Measurements from ENCODE around the gene CPLANE2.

The CPLANE2 gene

DNA sequence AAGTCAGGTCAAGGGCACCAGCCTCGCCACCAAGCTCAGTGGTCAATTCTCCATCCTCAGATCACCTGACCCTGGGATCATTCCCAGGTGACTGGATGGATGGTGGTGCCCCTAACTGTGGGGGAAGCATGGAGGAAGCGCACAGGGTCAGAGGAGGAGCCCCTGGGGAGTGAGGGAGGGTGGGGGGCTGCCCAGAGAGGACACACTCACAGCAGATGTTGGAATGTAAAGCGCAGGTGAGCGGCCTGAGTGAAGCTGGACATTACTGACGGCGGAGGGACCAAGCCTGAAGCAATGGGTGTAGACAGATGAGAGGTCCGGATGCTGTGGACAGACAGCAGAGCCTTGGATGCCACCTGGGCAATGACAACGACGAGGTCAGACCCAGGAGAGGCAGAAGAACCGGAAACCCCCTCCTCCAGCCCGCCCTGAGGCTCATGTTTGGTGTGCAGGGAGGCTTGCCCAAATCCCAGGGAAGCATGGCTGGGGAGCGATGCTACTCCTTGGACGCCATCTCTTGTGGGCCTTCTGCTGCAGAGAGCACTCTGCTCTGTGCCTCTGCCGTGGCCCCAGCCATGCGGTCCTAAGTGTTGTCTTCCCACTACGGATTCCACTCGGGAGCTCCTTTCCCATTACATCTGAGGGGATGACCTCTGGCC is 5.7 kb upstream of the CPLANE2 start:
- TF ChIP-seq CEBPB (IDR thresholded peaks at IDR 0.05) (no peak), EP300 (IDR thresholded peaks at IDR 0.05; ENCODE audit: borderline replicate concordance) (no peak), ZBTB7A (IDR thresholded peaks at IDR 0.05; ENCODE audit: low read depth) (no peak), TAF1 (IDR thresholded peaks at IDR 0.05; ENCODE audit: low read depth) (no peak)

DNA sequence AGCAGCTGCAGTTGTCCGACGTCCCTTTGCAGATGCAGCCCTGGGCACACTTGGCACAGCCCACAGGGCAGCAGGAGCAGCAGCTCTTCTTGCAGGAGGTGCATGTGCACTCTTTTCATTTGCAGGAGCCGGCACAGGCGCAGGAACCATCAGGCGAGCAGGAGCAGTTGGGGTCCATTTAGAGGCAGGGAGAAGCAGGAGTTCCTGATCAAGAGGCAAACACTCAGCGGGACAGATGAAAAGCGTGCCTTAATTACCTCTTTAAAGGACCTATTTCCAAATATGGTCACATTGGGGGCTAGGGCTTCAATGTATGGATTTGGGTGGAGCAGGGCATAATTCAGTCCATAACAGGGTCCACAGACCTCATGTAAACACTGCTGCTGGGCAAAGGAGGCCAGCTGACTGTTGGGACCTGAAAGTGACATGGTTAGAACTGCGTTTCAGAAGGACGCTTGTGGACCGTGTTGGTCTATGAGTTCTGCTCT is 4.3 kb upstream of the CPLANE2 start:
- TF ChIP-seq CREB1 (IDR thresholded peaks at IDR 0.05; ENCODE audit: low read depth) (no peak), RAD21 (IDR thresholded peaks at IDR 0.05; ENCODE audit: low read depth) (no peak), FOXM1 (IDR thresholded peaks at IDR 0.05; ENCODE audit: borderline replicate concordance, low read depth) (no peak), YY1 (IDR thresholded peaks at IDR 0.05; ENCODE audit: low read depth) (no peak), NFIC (IDR thresholded peaks at IDR 0.05) (no peak), MAX (IDR thresholded peaks at IDR 0.05) (no peak), CEBPB (IDR thresholded peaks at IDR 0.05) (no peak), TEAD4 (IDR thresholded peaks at IDR 0.05) (no peak), ZBTB7A (IDR thresholded peaks at IDR 0.05; ENCODE audit: low read depth) (no peak), TAF1 (IDR thresholded peaks at IDR 0.05; ENCODE audit: low read depth) (no peak), EGR1 (IDR thresholded peaks at IDR 0.05) (no peak), EP300 (IDR thresholded peaks at IDR 0.05; ENCODE audit: borderline replicate concordance) (no peak), REST (IDR thresholded peaks at IDR 0.05; ENCODE audit: low read depth) (no peak), TCF12 (IDR thresholded peaks at IDR 0.05; ENCODE audit: low read depth) (no peak)
- TF ChIP-seq, protein P1, sequence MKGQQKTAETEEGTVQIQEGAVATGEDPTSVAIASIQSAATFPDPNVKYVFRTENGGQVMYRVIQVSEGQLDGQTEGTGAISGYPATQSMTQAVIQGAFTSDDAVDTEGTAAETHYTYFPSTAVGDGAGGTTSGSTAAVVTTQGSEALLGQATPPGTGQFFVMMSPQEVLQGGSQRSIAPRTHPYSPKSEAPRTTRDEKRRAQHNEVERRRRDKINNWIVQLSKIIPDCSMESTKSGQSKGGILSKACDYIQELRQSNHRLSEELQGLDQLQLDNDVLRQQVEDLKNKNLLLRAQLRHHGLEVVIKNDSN (IDR thresholded peaks at IDR 0.05): no peak

- TF ChIP-seq TAF1 (IDR thresholded peaks at IDR 0.05; ENCODE audit: low read depth) (no peak), TCF12 (IDR thresholded peaks at IDR 0.05; ENCODE audit: low read depth) (no peak), RAD21 (IDR thresholded peaks at IDR 0.05; ENCODE audit: low read depth) (no peak), EP300 (IDR thresholded peaks at IDR 0.05; ENCODE audit: borderline replicate concordance) (no peak), REST (IDR thresholded peaks at IDR 0.05; ENCODE audit: low read depth) (no peak), CEBPB (IDR thresholded peaks at IDR 0.05) (no peak), NFIC (IDR thresholded peaks at IDR 0.05) (no peak), CREB1 (IDR thresholded peaks at IDR 0.05; ENCODE audit: low read depth) (no peak)
- TF ChIP-seq, protein P1 (IDR thresholded peaks at IDR 0.05): no peak
These were observed 3.0 kb upstream of the CPLANE2 start for GRCh38 chr1:16239972-16240491.

- TF ChIP-seq ZBTB7A (IDR thresholded peaks at IDR 0.05; ENCODE audit: low read depth) (no peak), REST (IDR thresholded peaks at IDR 0.05; ENCODE audit: low read depth) (no peak), TAF1 (IDR thresholded peaks at IDR 0.05; ENCODE audit: low read depth) (no peak)
These were observed 404 bp upstream of the CPLANE2 start for GRCh38 chr1:16237343-16237830.

Measured in Ishikawa (cell line).